ENCODE measurements around the gene SLC35A2.
"Not testable (repeated sequence)": the region's sequence is repeated elsewhere in the genome, so short reads cannot be mapped to it uniquely, and the experiment has no call there.

Gene SLC35A2

DNA sequence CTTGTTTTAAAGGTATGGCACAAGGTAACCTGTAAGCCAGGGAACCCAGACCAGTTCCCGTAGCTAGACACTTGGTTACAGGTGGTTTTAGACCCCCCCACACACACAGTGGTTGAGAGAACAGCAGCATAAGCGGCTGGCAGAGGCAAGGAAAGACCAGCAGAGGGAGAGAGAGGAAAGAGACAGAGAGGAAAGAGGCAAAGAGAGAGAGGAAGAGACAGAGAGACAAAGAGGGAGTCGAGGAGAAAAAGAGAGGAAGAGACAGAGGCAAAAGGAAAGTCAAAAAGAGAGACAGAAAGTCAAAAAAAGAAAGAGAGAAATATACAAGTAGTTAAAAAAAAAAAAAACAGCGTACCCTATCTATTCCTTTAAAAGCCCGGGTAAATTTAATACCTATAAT is 56.5 kb downstream of the SLC35A2 start:
- no peak for DNase-seq (ENCODE audit: low spot score in 2 of 2)
- Mint-ChIP-seq H3K4me1 (peaks cover 10% of the 10 kb centered on the region), H3K4me3 (no peak overlapping the region)

GRCh38 chrX:48854121-48854804 is 57.2 kb downstream of the SLC35A2 start:
- ATAC-seq; H3K9me3 Mint-ChIP-seq; DNase-seq (ENCODE audit: low spot score in 2 of 2); H3K27ac Mint-ChIP-seq; H3K4me3 Mint-ChIP-seq; H3K36me3 Mint-ChIP-seq: not testable (repeated sequence)
- H3K4me1 Mint-ChIP-seq: peaks cover 11% of the 10 kb centered on the region

More for the DNA sequence above, 56.5 kb downstream of the SLC35A2 start:
- no peaks in the 10 kb centered on the region for H3K9me3 Mint-ChIP-seq
- no peak for ATAC-seq
- H3K36me3 Mint-ChIP-seq: no peaks in the 10 kb centered on the region
- no peak overlapping the region for H3K27ac Mint-ChIP-seq

DNA sequence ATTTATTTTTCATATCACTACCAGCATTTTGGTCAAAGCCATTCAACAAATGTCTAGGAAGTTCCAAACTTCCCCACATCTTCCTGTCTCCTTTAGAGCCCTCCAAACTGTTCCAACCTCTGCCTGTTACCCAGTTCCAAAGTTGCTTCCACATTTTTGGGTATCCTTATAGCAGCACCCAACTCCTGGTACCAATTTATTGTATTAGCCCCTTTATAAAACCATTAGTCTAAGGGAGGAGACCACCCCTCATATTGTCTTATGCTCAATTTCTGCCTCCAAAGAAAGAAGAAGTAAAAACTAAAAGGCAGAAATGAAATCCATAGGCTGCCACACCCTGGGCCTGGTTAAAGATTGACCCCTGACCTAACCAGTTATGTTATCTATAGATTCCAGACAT is 58.0 kb downstream of the SLC35A2 start:
- not testable (repeated sequence) for H3K27ac Mint-ChIP-seq; H3K9me3 Mint-ChIP-seq; H3K4me3 Mint-ChIP-seq; H3K36me3 Mint-ChIP-seq; ATAC-seq; DNase-seq (ENCODE audit: low spot score in 2 of 2)
- peaks cover 15% of the 10 kb centered on the region for H3K4me1 Mint-ChIP-seq
